Liver (tissue), 9 donors: Measurements from ENCODE around the gene ACOT8. TPM values are rescaled to one million over a fixed set of nuclear protein-coding genes. Genes with fewer than 3 reads are reported as not detected.

Source experiments
- DNase-seq: peaks from one replicate; pipeline ENCODE4 v3.0.0-alpha.2; 2017; ENCODE audit warnings: low spot score
- H3K27ac ChIP-seq, 2 donors: one replicate each; pipeline ENCODE4 v1.7.0; 2013; ENCODE audit warnings: inconsistent platforms in 2 of 2, low read length in 2 of 2, control low read depth in 1 of 2, low read depth in 1 of 2, mild to moderate bottlenecking in 1 of 2
- H3K27me3 ChIP-seq, 4 donors: one replicate each; pipeline versions ENCODE4 v1.6.1 to v1.7.0; 2013; ENCODE audit warnings: low read length in 3 of 4, inconsistent platforms in 1 of 4, mild to moderate bottlenecking in 1 of 4, moderate library complexity in 1 of 4; ENCODE audit not compliant: control insufficient read depth in 4 of 4, insufficient read depth in 4 of 4
- H3K36me3 ChIP-seq, 4 donors: one replicate each; pipeline versions ENCODE4 v1.6.1 to v1.7.0; 2013; ENCODE audit warnings: low read length in 3 of 4, mild to moderate bottlenecking in 3 of 4, low read depth in 1 of 4, moderate library complexity in 1 of 4; ENCODE audit not compliant: control insufficient read depth in 4 of 4, insufficient read depth in 3 of 4
- H3K4me1 ChIP-seq, 4 donors: one replicate each; pipeline versions ENCODE4 v1.6.1 to v1.7.0; 2013; ENCODE audit warnings: low read length in 3 of 4, mild to moderate bottlenecking in 3 of 4, moderate library complexity in 1 of 4; ENCODE audit not compliant: control insufficient read depth in 4 of 4, insufficient read depth in 4 of 4
- H3K4me3 ChIP-seq, 3 donors: one replicate each; pipeline versions ENCODE4 v1.6.1 to v1.7.0; 2013; ENCODE audit warnings: low read length in 3 of 3, control low read depth in 1 of 3, low read depth in 1 of 3, mild to moderate bottlenecking in 1 of 3
- H3K9ac ChIP-seq, 2 donors: one replicate each; pipeline ENCODE4 v1.7.0; 2013; ENCODE audit warnings: low read length in 2 of 2, mild to moderate bottlenecking in 2 of 2, moderate library complexity in 2 of 2, control low read depth in 1 of 2, low read depth in 1 of 2
- H3K9me3 ChIP-seq, 4 donors: one replicate each; pipeline versions ENCODE4 v1.6.1 to v1.7.0; 2013; ENCODE audit warnings: low read length in 3 of 4; ENCODE audit not compliant: control insufficient read depth in 4 of 4
- ATF3 ChIP-seq: IDR thresholded peaks from 2 replicates; pipeline ENCODE4 v1.6.1; 2016; ENCODE audit warnings: antibody characterized with exemption
- CTCF ChIP-seq: fragments of 150-350 bp; IDR thresholded peaks from 2 replicates; pipeline ENCODE4 v1.5.1; 2017; ENCODE audit warnings: improper control_type of control experiment, low read depth, low read length; ENCODE audit not compliant: missing input control
- EGR1 ChIP-seq, 2 donors: IDR thresholded peaks; 2 replicates each; pipeline ENCODE4 v1.6.1; 2016 to 2018; ENCODE audit warnings: antibody characterized with exemption in 2 of 2, low read depth in 2 of 2
- FOXA1 ChIP-seq: IDR thresholded peaks from 2 replicates; pipeline ENCODE4 v1.6.1; 2016; ENCODE audit warnings: antibody characterized with exemption
- FOXA2 ChIP-seq: IDR thresholded peaks from 2 replicates; pipeline ENCODE4 v1.6.1; 2016; ENCODE audit warnings: antibody characterized with exemption
- HNF4A ChIP-seq, 2 donors: conservative IDR thresholded peaks; 2 replicates each; pipeline ENCODE4 v1.6.1; 2016; ENCODE audit warnings: antibody characterized with exemption in 2 of 2, mild to moderate bottlenecking in 2 of 2
- HNF4G ChIP-seq: IDR thresholded peaks from 2 replicates; pipeline ENCODE4 v1.6.1; 2016; ENCODE audit warnings: antibody characterized with exemption
- JUND ChIP-seq, 2 donors: IDR thresholded peaks; 2 replicates each; pipeline ENCODE4 v1.6.1; 2016; ENCODE audit warnings: antibody characterized with exemption in 2 of 2
- NR2F2 ChIP-seq: IDR thresholded peaks from 2 replicates; pipeline ENCODE4 v1.6.1; 2016; ENCODE audit warnings: antibody characterized with exemption
- RAD21 ChIP-seq, 2 donors: IDR thresholded peaks; 2 replicates each; pipeline ENCODE4 v1.6.1; 2016; ENCODE audit warnings: antibody characterized with exemption in 2 of 2, mild to moderate bottlenecking in 2 of 2
- REST ChIP-seq: IDR thresholded peaks from 2 replicates; pipeline ENCODE4 v1.6.1; 2016; ENCODE audit warnings: antibody characterized with exemption, mild to moderate bottlenecking
- SP1 ChIP-seq: IDR thresholded peaks from 2 replicates; pipeline ENCODE4 v1.6.1; 2018; ENCODE audit warnings: antibody characterized with exemption, mild to moderate bottlenecking
- TAF1 ChIP-seq: conservative IDR thresholded peaks from 2 replicates; pipeline ENCODE4 v1.6.1; 2016; ENCODE audit warnings: antibody characterized with exemption, mild to moderate bottlenecking
- YY1 ChIP-seq: IDR thresholded peaks from 2 replicates; pipeline ENCODE4 v1.6.1; 2016; ENCODE audit warnings: antibody characterized with exemption, mild to moderate bottlenecking
- ZBTB33 ChIP-seq: IDR thresholded peaks from 2 replicates; pipeline ENCODE4 v1.6.1; 2016; ENCODE audit warnings: antibody characterized with exemption
- WGBS: extraction: QIAGEN DNeasy Blood & Tissue Kit; methylation state at CpG from one replicate; pipeline ENCODE4 v1.1.7; 2013; 5-methylcytosine and 5-hydroxymethylcytosine counted together
- polyA plus RNA-seq, 2 donors: library from polyadenylated mRNA; stranded (reverse) in 1 of 2; unstranded in 1 of 2; fragments of 200-250 nt in 1 of 2; fragments of >200 nt in 1 of 2; fragmentation: Nextera tagmentation in 1 of 2; extraction: Ambion mirVana in 1 of 2; gene quantifications; one replicate each; pipeline versions ENCODE4 v1.2.1 to v1.2.3, GENCODE V29; 2013 to 2015
- total RNA-seq, 2 donors: library from RNA; depleted of rRNA; stranded (reverse); fragments of >200 nt; gene quantifications; one replicate each; pipeline ENCODE4 v1.2.3, GENCODE V29; 2014
- donor health status: healthy.
- donor health status: healthy.
- donor health status: healthy.
- donor health status: healthy.
- donor health status: healthy.

The ACOT8 gene
- total and polyA plus RNA-seq, 4 donors, result 24.4 to 27.1 (median 24.5) TPM

GRCh38 chr20:45822857-45823256 lies 34.3 kb downstream of the ACOT8 start:
- no peak overlapping the region for H3K9ac ChIP-seq
- TF ChIP-seq REST, result no peak
- TF ChIP-seq FOXA1, result no peak
- TF ChIP-seq TAF1, result no peak
- no peak for TF ChIP-seq SP1
- TF ChIP-seq CTCF, result no peak
- no peak for TF ChIP-seq RAD21 (IDR thresholded peaks at IDR 0.05)
- TF ChIP-seq YY1, result no peak
- TF ChIP-seq EGR1 (IDR thresholded peaks at IDR 0.05; ENCODE audit: low read depth in 2 of 2), result no peak
- no peak for TF ChIP-seq HNF4A (conservative IDR thresholded peaks at IDR 0.05)
- no peak for TF ChIP-seq JUND (IDR thresholded peaks at IDR 0.05)
- TF ChIP-seq ZBTB33, result no peak
- TF ChIP-seq ATF3, result no peak
- H3K36me3 ChIP-seq, result no peaks in the 10 kb centered on the region
- DNase-seq, result no peak
- peaks cover 0 to 8% (median 3%) of the 10 kb centered on the region in 4 donors for H3K27me3 ChIP-seq
- H3K4me3 ChIP-seq, result no peak overlapping the region
- no peak overlapping the region for H3K27ac ChIP-seq
- H3K4me1 ChIP-seq, result peaks cover 0 to 7% (median 1%) of the 10 kb centered on the region in 4 donors
- WGBS, result 11% methylated on average over 24 of the region's 24 CpGs
- H3K9me3 ChIP-seq, result no peaks in the 10 kb centered on the region

GRCh38 chr20:45821947-45822346 lies 35.2 kb downstream of the ACOT8 start:
- Histone ChIP-seq H3K4me1 (peaks cover 0 to 7% (median 1%) of the 10 kb centered on the region in 4 donors), H3K27ac (no peak overlapping the region), H3K27me3 (peaks cover 0 to 8% (median 3%) of the 10 kb centered on the region in 4 donors), H3K4me3 (no peak overlapping the region), H3K9me3 (no peaks in the 10 kb centered on the region), H3K36me3 (no peaks in the 10 kb centered on the region), H3K9ac (no peak overlapping the region)
- no peak for DNase-seq
- TF ChIP-seq CTCF (no peak), FOXA2 (no peak), HNF4G (no peak), TAF1 (no peak), RAD21 (IDR thresholded peaks at IDR 0.05) (no peak), SP1 (no peak), NR2F2 (no peak), EGR1 (IDR thresholded peaks at IDR 0.05; ENCODE audit: low read depth in 2 of 2) (no peak), ZBTB33 (no peak), REST (no peak)
- 67% methylated on average over 2 of the region's 2 CpGs for WGBS
